Stimulated activated CD4-positive, alpha-beta T cell treated with anti-CD3 and anti-CD28 coated beads, Interleukin-15, amount 100 ng/mL, for 24 hours (primary cell): ENCODE data around the gene PUM1.

Experiments used
- DNase-seq: peaks from one replicate; pipeline ENCODE4 v3.0.0-alpha.2; 2020

Gene PUM1

GRCh38 chr1:30920827-30921226, 144.7 kb downstream of the PUM1 start:
- no peak for DNase-seq

DNA sequence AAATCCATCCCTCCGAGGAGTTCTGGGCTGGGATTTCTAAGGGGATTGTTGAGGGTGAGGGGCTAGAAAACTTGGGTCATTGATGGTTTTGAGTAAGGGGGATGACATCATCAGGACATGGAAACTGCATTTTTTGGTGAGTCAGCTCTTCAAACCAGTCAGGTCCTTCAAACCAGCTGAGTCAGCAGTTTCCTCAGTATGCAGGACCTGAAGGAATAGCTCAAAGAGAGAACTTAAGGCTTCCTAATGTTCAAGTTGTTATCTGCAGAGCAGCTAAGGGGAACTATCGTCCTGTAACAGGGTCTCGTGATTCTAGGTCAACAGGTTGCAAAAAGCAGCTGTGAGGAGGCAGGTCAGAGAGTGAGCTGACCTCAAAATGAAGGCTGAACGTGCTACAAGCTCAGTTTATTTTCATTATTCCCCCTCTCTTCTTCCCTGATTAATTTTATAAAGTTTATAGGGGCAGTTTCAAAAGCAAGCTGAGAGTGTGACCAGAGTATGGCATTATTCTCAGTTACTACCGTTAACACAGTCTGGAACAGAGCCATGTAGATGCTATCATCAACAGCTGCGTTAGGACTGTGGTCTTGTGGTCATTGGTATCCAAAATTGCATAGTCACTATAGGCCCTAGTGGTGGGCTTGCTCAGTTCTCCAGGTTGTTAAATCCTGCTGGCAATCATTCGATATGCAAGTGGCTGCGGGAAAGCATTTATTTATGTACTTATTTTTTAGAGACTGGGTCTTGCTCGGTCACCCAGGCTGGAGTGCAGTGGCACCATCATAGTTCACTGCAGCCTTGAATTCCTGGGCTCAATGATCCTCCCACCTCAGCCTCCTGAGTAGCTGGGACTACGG, 146.3 kb downstream of the PUM1 start:
- no peak for DNase-seq

- DNase-seq, result no peak
Observed at GRCh38 chr1:30916296-30916695, 149.2 kb downstream of the PUM1 start.

- DNase-seq, result no peak
Observed at GRCh38 chr1:30915491-30916230, 149.9 kb downstream of the PUM1 start.

- DNase-seq, result no peak
Observed at GRCh38 chr1:30914931-30915330, 150.6 kb downstream of the PUM1 start.

GRCh38 chr1:30914587-30914922, 151.0 kb downstream of the PUM1 start:
- no peak for DNase-seq

DNA sequence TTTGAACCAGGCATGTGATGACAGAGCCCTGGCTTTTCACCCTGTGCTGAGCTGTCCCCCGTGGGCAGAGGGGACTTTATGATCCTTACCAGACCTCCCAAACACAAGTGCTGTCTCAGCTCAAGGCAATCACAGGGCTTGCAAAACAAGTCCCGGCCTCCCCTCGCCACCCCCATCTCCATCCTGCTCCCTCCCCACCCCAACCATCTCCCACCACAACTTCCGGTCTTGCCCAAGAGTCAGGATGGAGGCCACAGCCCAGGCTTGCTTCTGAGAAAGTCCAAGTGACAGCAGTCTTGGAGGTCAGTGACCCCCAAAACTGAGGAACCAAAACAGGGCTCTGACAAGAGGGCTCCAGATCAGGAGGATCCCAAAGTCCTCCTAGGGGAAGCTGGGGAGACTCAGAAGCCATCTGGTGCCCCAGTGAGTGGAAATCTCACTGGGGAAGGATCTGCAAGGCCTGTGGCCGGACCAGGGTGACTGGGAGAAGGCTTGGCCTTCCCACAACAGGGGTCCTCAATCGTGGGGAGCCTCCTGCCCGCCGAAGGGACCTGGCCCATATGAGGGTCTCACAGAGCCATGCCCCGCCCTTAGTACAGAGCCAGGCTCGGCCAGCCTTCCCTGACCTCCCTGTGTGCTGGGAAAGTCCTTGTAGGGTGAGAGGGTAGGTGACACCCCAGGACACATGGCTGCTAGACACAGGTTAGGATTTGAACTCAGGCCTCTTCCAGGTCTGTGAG, 152.4 kb downstream of the PUM1 start:
- DNase-seq, result no peak

- no peak for DNase-seq
Observed at GRCh38 chr1:30912224-30912623, 153.3 kb downstream of the PUM1 start.

DNA sequence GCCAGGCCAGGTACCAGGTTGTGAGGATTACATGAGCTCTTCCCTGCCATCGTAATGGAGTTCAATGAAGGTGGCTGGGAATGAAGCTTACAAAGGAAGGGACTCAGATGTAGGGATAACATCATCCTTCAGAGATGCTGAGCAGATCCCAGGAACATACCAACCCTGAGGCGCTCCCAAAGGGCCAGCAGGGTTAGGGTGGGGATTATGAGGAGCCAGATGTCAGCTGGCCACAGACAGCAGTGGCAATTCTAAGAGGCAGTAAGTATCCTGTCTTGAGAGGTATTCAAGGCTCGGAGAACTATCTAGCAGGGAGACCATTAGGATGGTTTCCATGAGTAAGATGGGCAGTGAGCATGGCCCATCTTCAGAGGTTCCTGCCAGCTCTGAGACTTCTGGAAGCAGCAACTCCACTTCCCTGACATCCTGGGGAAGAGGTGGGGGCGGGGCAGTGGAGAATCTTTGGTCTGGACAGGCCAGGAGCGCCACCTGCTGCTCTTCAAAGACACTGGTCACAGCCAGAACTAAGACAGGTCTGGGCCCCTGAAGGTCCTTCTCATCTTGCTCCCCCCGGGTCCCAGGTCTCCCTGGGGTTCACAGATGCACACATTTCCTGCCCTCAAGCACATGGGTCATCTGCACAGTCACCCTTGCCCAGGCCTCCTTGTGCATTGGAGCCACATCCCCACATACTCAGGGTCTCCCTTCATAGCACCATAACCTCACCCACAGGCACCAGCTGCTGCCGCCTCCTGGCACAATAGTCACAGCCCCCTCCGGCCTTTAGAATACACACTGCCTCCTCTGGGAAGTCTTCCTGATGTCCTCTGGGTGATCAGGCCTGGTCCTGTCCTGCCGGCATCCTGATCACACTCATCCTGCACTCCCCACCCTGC, 154.2 kb downstream of the PUM1 start:
- DNase-seq, result peak; percentile 81

DNA sequence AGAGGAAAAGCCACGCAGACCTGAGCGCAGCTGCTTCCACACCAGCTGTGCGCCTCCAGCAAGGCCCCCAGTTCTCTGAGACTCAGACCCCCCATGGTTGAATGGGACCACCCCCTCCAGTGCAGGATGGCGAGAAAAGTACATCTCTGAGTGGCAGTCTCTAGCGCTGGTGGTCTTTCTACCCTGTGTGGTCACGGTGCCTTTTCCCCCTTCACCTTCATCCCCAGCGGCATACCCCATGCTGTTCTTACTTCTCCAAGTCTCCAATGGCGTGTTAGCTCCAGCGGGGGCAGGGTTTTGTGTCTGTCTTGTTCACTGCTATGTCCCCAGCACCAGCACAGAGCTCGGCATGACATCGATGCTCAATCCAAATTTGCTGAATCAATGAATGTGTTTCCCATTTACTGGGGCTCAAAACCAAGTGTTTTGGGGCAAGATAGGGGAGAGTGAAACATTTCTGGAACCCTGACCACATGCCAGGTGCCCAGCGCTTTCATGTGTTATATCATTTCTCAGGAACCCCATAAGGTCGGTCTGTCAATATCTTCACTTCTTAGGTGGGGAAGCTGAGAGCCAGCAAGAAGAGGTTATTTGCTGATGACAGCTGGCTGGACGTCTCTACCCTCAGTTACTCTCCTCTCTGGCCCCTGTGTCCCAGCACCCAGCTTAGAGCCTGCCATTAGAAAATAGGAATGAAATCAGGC, 156.0 kb downstream of the PUM1 start:
- peak; percentile 23 for DNase-seq

- peak; percentile 35 for DNase-seq
Observed at GRCh38 chr1:30908696-30909364, 156.7 kb downstream of the PUM1 start, which contains the start of gene SDC3. Gene SDC3 (minus strand): TSS chr1:30908758. CDS start chr1:30908586, 172 bp downstream.

DNA sequence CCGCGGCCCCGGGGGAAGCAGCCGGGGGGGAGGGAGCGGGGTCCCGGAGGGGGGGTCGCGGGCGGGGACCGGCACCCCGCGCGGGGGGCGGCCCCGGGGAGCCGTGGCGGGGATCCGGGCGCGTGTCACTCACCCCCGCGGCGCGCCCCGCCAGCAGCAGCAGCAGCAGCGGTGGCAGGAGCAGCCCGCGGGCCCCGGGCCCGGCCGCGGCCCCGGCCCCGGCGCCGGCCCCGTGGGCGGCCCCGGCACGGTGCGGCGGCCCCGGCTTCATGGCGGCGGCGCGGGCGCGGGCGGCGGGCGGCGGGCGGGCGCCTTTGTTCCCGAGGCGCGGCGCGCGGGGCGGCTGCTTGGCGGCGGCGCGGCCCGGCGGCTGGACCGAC, 157.2 kb downstream of the PUM1 start:
- DNase-seq, result no peak

GRCh38 chr1:30907481-30908315, 157.8 kb downstream of the PUM1 start:
- DNase-seq, result no peak

- no peak for DNase-seq
Observed at GRCh38 chr1:30906631-30907441, 158.7 kb downstream of the PUM1 start.

DNA sequence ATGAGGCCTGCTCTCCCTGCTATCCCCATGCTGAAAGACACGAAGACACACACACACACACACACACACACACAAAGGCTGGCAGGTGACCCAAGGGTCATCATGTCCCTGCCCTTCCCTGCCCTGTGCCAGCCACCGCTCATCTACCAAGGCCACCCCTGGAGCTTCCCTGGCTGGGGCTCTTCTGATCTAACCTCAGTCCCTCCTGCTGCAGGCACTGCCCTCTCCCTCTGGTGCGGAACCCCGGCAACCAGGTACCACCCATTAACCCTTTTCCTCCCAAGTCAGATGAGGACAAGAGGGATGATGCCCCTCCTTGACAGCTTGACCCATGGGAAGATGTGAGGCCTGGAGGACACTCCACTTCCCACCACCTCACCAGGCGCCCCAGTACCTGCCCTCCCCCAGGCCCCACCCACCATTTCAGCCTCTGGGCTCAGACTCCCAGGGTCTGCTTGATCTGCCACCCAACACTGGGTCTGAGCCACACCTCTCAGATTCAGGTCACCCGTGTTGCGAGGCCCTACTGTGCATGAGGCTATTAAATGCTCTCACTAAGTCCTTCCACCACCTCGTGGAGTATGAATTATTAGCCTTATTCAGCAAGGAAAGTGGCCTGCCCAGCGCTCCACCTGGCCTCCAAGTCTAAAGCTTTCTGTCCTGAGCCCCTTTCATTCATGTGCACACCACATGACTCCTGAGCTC, 159.4 kb downstream of the PUM1 start:
- DNase-seq, result no peak

GRCh38 chr1:30905403-30905802, 160.1 kb downstream of the PUM1 start:
- no peak for DNase-seq

DNA sequence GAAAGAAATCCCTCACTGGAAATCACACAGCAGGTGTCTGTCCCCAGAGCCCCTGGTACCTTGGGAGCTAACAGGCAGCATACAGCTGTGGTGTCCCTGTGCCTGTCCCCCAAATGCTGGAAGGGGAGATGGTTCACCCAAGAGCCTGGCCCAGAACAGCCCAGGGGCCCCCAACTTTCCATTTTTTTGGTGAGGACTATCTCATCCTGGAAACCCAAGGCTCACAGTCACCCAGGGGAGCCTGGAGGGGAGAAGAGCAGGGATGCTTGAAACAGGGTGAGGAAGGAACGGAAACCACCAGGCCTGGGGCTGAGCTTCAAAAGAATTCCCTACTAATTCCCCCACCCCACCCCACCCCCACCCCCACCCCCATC, 160.6 kb downstream of the PUM1 start:
- DNase-seq, result no peak

DNA sequence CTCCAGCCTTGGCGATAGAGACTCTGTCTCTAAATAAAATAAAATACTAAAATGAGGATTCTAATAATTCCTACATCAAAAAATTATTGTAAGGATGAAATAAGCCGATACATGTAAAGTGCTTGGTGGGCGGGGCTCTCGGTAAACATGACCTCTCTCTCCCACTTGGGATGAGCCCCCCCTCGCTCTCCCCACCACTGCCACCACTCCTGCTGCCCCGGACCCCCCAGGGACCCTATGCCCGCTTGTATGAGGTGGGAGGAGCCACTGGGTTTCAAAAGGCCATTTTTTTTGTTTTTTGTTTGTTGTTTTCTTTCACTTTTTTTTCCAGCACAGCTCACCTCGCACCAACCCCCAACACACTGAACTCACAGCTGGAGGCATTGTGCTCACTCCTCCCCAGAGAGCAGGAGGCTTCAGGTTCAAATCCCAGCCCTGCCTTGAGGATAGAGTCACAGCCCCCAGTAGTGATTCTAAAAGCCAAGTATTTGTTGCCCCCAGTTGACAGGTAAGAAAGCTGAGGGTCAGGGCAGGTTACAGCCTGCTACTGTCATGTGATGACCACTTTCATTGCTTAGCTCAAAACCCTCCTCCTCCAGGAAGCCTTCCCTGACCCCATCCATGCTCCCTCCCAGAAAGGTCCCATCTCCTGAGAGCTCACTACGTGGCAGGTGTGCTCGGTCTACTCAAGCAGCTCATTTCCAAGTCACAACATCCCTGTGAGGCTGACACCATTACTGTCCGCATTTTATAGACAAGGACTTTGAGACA, 161.1 kb downstream of the PUM1 start:
- no peak for DNase-seq
